Kidney tubule cell (primary cell): ENCODE results near the gene DNAJC5G.

Source experiments
- DNase-seq: peaks from one replicate; pipeline ENCODE4 v3.0.0-alpha.2; 2018; ENCODE audit warnings: low spot score

DNAJC5G gene

GRCh38 chr2:27275211-27276150 is at the start of gene DNAJC5G:
DNAJC5G (plus strand) TSS chr2:27275433; CDS start chr2:27276729, 1,296 bp downstream.
- DNase-seq: no peak

- DNase-seq: no peak
Measured at GRCh38 chr2:27225526-27225925, 49.7 kb upstream of the DNAJC5G start.

DNA sequence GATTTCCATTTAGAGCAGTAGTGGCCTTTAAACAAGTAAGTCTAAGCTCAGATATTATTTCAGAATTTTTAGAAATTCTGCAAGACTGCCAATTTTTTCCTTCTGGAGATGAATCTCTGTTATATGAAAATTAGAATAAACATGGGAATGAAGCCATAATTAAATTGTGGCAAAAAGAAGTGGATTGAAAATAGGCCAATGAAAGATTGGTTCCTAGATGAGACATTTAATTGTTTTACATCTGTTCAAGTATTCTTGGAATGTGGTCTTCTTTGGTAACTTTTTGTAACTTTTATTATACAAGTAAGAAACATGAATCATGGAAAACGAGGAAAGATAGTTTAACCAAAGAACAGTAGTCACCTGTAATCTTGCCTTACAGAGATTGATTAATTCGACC is 47.7 kb upstream of the DNAJC5G start:
- DNase-seq: no peak

- no peak for DNase-seq
Measured at GRCh38 chr2:27231921-27232320, 43.3 kb upstream of the DNAJC5G start.

DNA sequence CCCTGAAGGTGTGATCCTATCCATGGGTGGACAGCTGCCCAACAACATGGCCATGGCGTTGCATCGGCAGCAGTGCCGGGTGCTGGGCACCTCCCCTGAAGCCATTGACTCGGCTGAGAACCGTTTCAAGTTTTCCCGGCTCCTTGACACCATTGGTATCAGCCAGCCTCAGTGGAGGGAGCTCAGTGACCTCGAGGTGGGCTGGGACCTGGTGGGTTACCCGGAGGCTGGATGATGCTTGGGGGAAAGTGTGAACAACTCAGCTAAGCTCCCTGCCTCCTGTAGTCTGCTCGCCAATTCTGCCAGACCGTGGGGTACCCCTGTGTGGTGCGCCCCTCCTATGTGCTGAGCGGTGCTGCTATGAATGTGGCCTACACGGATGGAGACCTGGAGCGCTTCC is 41.9 kb upstream of the DNAJC5G start:
- no peak for DNase-seq

DNA sequence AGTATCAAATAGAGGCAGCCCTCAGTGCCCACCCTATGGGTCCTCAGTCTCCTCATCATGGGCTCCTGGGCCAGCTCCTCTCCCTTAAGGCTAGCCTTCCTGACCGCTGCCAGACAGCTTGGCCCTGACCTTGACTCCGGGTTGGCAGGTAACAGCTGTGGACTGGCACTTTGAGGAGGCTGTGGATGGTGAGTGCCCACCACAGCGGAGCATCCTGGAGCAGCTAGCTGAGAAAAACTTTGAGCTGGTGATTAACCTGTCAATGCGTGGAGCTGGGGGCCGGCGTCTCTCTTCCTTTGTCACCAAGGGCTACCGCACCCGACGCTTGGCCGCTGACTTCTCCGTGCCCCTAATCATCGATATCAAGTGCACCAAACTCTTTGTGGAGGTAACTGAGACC is 39.1 kb upstream of the DNAJC5G start:
- DNase-seq: no peak

GRCh38 chr2:27236626-27237025 is 38.6 kb upstream of the DNAJC5G start:
- DNase-seq: no peak

- no peak for DNase-seq
Measured at GRCh38 chr2:27237341-27237945, 37.8 kb upstream of the DNAJC5G start.

DNA sequence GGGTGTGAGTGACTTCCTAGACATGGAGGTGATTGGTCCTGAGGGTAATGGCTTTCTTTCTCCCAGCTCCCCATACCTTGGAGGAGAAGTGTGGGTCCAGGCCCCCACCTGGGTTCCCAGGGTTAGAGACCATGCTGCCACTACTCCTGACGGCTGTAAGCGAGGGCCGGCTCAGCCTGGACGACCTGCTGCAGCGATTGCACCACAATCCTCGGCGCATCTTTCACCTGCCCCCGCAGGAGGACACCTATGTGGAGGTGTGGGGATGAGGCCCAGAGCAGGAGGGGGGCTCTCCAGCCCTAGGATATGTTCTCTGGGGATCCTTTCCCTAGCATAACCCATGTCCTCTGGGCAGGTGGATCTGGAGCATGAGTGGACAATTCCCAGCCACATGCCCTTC is 36.3 kb upstream of the DNAJC5G start:
- DNase-seq: no peak

GRCh38 chr2:27240406-27240805 is 34.8 kb upstream of the DNAJC5G start:
- no peak for DNase-seq

DNA sequence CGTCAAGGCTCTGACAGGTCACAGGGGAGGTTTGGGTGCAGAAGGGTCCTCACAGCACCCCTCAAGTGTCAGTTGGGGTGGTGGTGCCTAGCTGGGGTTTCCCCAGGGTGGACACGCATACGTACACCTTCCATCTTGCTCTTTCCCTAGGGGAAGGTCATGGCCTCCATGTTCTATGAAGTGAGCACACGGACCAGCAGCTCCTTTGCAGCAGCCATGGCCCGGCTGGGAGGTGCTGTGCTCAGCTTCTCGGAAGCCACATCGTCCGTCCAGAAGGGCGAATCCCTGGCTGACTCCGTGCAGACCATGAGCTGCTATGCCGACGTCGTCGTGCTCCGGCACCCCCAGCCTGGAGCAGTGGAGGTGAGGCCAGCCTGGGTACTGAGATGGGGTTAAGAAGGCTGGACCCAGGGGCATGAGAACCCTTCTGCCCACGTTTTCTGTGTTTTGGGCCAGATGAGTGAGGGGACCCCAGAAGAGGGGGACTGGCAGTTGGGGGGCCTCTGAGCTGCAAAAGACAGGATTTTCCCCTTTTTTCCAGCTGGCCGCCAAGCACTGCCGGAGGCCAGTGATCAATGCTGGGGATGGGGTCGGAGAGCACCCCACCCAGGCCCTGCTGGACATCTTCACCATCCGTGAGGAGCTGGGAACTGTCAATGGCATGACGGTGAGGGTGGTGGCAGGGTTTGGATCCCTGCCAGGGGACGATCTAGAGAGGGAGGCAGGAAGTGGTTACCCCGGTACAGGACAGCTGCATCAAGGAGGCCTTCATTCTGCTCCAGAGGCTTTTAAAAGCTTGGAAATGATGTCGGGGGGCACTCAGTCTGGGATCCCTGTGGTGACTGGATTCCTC is 33.2 kb upstream of the DNAJC5G start:
- no peak for DNase-seq

DNA sequence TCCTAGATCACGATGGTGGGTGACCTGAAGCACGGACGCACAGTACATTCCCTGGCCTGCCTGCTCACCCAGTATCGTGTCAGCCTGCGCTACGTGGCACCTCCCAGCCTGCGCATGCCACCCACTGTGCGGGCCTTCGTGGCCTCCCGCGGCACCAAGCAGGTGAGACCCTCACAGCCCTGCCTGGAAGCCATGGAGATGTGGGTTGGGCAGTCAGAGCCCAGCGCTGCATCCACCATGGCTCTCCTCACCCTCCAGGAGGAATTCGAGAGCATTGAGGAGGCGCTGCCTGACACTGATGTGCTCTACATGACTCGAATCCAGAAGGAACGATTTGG is 32.6 kb upstream of the DNAJC5G start:
- DNase-seq: no peak

- no peak for DNase-seq
Measured at GRCh38 chr2:27243391-27244130, 31.7 kb upstream of the DNAJC5G start.

- DNase-seq: no peak
Measured at GRCh38 chr2:27245116-27245515, 30.1 kb upstream of the DNAJC5G start.

- DNase-seq: no peak
Measured at GRCh38 chr2:27245626-27246025, 29.6 kb upstream of the DNAJC5G start.

- DNase-seq: no peak
Measured at GRCh38 chr2:27247893-27248292, 27.3 kb upstream of the DNAJC5G start.

DNA sequence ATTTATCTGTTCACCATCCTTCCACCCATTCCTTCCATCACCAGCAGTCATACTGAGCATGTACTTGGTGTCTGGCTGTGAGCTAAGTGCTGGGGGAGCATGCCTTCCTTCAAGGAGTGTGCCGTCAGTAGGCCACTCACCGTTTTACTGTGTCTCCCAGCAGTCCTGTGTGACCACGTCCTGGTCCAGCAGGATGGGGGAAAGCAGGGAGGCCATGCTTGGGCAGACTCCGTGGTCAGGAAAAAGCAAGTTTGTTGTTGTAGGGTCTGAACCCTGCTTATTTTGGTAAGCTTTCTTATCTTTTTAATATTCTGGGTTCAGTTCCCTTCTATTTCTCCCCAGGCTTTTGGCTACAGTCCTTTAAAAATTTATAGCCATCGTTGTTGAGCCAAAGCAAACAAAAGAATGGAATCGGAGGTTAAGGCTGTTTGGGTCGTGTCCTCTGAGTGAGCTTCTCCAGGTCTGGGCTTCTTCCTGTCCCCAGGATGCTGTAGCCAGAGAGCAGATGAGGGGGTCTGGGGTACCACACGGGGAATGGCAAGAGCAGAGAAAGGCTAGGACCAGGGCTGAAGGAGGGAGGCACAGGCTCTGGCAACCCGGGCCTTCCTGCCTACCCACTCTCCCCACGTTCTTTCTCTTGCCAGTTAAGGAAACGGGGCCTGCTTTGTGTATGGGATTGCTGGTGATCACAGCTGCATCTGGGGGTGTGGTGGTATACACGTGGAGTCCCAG is 25.9 kb upstream of the DNAJC5G start:
- no peak for DNase-seq

DNA sequence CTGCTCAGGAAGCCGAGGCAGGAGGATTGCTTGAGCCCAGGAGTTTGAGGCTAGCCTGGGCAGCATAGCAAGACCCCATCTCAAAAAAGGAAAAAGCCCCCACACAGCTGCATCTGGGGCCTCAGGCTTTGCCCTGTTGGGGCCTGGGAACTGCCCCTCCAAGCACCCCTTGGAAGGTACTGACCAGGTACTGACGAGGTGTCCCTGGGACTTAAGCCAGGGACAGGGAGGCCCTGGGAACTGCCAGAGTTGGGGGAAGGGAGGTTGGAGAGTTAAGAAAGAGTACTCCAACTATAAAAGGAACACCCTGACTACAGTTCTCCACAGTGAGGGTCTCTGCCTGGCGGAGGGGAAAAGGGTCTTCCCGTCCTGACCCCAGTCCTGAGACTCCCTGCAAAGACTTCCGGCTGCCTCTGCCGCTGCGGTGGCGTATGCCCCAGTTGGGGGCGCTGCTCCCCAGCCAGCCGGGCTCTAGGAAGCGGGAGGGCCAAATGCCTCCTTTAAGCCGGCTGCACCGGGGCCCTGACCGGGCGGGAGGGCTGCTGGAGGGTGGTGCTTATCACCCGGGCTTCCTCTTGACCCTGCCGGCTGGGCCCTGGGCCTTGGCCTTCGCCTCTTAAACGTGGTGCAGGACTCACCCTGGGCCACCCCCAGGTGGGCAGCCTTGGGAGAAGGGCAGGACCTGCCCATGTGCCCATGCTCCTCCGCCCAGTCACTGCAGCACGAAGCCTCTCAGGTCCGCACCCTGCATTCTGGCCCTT is 25.2 kb upstream of the DNAJC5G start:
- DNase-seq: peak; percentile 43

GRCh38 chr2:27250652-27251379 is 24.4 kb upstream of the DNAJC5G start:
- DNase-seq: no peak

DNA sequence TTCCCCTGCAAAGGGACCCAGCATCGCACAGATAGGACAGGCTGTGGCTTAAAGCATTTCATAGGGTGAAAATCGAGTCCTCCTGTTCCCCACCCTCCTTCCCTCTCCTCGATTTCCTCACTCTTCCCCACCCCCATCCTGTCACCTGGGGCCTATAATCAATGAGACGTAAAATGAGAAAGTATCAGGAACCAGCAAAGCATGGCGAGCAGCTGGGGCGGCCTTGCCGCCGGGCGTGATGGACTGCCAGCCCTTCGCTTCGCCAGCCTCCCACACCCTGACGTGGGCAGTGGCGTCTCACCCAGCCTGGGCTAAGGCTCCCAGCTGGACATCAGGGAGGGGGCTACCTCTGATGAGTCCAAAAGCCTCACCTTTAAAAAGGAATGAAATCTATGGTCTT is 23.5 kb upstream of the DNAJC5G start:
- DNase-seq: no peak
